Activated T-helper 9 cell treated with anti-CD3 and anti-CD28 coated beads, Interleukin-2, amount 50 U/mL, for 16 hours (primary cell): ENCODE results near the gene CABLES1.
"Not testable (repeated sequence)": the region's sequence is repeated elsewhere in the genome, so short reads cannot be mapped to it uniquely, and the experiment has no call there.

Experiments
- DNase-seq: peaks from one replicate; pipeline ENCODE4 v3.0.0-alpha.2; 2020; ENCODE audit warnings: low read depth

CABLES1 gene, protein sequence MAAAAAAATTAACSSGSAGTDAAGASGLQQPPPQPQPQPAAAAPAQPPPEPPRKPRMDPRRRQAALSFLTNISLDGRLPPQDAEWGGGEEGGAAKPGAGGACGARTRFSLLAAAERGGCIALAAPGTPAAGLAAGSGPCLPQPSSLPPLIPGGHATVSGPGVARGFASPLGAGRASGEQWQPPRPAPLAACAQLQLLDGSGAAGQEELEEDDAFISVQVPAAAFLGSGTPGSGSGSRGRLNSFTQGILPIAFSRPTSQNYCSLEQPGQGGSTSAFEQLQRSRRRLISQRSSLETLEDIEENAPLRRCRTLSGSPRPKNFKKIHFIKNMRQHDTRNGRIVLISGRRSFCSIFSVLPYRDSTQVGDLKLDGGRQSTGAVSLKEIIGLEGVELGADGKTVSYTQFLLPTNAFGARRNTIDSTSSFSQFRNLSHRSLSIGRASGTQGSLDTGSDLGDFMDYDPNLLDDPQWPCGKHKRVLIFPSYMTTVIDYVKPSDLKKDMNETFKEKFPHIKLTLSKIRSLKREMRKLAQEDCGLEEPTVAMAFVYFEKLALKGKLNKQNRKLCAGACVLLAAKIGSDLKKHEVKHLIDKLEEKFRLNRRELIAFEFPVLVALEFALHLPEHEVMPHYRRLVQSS

DNA sequence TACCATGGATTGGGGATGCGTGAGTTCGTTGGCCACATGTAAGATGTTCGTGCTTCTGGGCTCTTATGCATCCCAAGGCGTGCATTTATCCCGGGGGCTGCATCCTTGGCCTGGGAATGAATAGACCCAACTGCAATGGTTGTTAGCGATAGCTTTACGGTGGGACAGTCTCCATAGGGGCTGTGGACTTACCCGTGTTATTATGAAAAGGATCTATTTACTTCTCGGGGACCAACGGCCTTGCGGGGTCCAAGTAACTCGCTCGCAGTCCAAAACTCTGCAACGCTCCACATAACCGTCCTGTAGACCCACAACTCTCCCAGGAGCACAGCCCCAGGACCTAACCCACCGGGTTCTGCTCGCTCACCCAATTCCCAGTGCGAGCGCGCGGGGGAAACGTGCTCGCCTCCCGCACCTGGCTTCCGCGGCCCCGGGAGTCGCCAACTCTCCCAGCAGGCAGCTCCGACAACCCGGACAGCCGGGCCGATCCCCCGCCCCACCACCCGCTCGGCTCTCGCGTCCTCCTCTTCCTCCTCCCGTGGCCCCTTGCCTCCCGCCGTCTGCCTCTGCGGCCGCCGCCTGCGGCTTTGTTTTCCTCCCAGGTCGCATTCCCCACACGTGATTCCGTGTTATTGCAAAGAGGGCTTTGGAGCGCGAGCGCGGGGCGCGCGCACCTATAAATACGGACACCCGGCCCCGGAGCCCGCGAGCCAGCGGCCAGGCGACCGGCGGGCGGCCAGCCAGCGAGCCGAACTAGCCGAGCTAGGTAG, at the start of gene CABLES1:
Gene CABLES1, plus strand, starts transcription at position 706 of the 770 bp plus-strand sequence. CDS start 278 bp downstream, outside the sequence.
- DNase-seq: no peak

DNA sequence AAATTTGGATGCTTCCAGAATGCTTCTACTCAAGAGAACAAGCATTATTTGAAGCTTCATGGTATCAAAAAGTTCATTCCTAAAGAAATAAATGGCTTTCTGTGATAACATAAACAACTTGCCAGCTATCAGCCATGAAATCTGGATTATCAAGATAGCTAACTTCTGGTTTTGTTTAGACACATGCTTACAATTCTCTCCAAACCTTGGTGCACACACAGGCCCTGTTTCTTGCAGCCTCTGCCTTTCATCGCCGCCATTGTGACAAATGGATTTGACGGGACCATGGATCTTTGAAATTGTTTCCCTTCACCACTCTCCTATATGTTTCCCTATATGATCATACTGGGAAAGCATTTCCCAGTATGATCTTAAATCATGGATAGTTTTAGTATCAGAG, 47.9 kb upstream of the CABLES1 start:
- DNase-seq: no peak

DNA sequence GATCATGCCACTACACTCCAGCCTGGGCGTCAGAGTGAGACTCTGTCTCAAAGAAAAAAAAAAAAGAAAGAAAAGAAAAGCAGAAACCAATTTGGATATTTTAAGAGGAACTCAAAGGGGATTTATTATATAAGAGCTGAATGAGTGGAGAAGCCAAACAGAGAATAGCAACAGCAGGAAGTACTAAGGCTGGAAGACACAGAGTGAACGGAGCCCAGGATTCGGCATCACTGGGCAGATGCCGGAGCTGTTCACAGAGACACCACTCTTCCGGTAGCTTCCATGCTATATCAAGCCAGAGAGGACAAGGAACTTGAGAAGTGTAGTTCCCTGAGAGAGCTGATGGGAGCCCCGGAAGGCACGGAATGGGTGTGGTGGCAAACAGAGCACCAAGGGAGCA, 47.0 kb upstream of the CABLES1 start:
- DNase-seq: no peak

DNA sequence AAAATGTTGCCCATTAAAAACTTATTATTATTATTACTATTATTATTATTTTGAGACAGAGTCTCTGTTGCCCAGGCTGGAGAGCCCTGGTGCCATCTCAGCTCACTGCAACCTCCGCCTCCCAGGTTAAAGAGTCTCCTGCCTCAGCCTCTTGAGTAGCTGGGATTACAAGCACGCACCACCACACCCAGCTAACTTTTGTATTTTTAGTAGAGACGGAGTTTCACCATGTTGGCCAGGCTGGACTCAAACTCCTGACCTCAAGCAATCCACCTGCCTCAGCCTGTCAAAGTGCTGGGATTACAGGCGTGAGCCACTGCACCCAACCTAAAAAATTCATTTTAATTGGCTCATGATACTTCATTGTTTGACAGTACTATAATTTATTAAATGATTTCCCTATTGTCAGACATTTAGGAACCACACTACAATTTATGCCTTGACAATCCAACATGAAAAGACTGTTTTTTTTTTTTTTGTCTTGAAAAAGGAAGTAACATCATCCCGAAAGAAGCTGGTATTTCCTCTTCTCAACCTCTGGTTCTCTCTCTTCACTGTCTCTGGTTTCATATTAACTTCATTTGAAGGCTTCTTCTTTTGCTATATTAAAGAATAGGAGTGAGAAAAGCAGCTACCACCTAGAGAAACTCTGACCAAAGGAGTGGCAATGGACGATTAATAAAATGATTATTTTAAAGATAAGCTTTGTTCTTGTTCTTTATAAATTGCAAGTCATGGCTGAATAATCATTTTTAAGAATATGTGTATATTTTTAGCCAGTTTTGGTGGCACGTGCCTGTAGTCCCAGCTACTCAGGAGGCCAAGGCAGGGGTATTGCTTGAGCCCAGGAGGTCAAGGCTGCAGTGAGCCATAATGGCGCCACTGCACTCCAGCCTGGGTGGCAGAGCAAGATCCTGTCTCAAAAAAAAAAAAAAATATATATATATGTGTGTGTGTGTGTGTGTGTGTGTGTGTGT, 44.0 kb upstream of the CABLES1 start:
- DNase-seq: not testable (repeated sequence)

DNA sequence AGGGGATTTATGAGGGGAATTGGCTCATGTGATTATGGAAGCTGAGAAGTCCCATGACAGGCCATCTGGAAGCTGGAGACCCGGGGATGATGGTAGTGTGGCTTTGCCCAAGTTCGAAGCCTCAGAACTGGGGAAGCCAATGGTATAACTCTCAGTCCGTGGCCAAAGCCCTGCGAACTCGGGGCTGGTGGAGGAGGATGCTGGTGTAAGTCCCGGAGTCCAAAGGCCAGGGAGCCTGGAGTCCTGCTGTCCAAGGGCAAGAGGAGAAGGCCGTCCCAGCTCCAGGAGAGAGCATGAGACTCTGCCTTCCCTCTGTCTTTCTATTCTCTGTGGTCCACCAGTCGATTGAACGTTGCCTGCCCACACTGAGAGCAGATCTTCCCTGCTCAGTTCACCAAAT, 43.2 kb upstream of the CABLES1 start:
- no peak for DNase-seq

DNA sequence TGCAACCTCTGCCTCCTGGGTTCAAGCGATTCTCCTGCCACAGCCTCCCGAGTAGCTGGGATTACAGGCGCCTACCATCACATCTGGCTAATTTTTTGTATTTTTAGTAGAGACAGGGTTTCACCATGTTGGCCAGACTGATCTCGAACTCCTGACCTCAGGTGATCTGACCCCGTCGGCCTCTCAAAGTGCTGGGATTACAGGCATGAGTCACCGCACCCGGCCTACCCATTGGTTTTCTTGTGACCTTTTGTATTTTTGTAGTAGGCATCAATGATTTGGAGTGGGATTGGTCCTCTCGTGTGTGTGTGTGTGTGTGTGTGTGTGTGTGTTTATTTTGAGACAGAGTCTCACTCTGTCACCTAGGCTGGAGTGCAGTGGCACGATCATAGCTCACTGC, 42.2 kb upstream of the CABLES1 start:
- DNase-seq: not testable (repeated sequence)

DNA sequence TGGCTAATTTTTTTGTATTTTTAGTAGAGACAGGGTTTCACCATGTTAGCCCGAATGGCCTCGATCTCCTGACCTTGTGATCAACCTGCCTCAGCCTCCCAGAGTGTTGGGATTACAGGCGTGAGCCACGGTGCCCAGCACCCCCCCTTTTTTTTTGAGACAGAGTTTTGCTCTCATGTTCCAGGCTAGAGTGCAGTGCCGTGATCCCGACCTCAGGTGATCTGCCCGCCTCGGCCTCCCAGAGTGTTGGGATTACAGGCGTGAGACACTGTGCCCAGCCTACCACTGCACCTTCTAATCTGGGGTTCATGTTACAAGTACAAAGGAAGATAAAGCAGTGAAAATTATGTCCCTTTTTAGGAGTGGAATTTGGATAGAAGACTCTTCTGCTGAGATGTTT, 41.5 kb upstream of the CABLES1 start:
- no peak for DNase-seq

DNA sequence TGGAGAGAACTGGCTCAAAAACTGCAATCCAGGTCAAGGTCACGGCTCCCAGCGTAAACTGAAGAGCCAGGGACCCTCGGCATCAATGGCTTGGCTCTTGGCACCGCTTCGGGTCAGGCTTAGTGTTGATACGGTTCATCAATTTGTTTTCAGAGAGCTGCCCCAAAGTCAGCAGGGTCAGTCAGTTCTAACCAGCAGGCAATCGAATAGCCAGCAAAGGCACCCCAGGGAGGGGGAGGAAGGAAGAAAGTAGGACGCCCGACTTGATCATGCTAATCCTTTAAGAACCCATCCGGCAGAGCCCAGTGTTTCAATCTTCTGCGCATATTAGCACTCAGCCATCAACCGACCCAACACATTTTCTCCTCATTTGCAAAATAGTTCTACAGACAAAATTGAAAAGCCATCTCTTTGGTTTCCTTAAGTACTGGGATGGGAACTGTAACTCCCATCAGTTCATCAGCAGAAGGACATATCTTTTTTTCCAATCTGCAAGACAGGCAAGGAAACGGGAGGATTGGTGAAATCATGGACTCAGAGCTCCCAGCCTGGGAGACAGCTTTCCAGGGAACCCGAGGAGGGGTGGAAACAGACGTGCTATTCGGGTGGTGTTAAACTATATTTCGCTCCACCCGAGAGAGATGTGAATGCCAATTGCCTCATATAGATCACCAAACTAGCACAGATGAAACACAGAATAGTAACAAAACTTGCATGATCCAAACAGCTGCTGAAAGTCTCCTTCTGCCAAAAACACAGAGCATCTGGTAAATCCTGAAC, 40.7 kb upstream of the CABLES1 start:
- DNase-seq: no peak

DNA sequence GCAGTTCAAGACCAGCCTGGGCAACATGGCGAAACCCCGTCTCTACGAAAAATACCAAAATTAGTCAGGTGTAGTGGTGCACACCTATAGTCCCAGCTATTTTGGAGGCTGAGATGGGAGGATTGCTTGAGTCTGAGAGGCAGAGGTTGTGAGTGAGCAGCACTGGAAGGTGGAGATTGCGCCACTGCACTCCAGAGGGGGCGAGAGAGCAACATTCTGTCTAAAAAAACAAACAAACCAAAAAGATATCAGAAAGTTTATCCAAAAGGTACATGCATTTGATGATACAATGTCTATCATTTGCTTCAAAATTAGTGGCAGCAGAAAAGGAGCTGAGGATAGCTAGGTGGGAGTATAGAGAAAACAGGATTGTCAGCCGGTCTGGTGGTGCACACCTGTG, 39.8 kb upstream of the CABLES1 start:
- no peak for DNase-seq

DNA sequence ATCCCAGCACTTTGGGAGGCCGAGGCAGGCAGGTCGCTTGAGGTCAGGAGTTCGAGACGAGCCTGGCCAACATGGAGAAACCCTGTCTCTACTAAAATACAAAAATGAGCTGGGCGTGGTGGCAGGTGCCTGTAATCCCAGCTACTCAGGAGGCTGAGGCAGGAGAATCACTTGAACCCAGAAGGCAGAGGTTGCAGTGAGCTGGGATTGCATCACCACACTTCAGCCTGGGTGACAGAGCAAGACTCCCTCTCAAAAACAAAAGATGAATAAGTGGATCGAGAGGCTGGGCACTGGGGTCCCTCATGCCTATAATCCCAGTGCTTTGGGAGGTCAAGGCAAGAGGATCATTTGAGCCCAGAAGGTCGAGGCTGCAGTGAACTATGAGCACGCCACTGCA, 38.3 kb upstream of the CABLES1 start:
- DNase-seq: not testable (repeated sequence)

DNA sequence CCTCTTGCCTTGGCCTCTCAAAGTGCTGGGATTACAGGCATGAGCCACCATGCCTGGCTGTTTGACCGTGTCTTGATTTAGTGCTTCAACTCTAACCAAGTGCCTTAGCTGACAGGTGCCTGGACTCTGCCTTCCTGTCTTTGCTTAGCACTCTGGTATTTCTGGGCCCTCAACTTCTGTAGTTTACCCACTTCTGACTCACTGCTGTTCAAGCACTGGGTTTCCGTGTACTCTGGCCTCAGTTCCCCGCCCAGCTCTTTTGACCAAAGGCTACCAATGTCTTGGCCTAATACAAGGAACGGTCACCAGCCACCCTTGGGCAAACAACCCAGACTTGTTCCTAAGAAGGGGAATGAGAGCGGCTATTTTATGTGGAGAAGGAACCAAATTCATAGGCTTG, 35.7 kb upstream of the CABLES1 start:
- no peak for DNase-seq

DNA sequence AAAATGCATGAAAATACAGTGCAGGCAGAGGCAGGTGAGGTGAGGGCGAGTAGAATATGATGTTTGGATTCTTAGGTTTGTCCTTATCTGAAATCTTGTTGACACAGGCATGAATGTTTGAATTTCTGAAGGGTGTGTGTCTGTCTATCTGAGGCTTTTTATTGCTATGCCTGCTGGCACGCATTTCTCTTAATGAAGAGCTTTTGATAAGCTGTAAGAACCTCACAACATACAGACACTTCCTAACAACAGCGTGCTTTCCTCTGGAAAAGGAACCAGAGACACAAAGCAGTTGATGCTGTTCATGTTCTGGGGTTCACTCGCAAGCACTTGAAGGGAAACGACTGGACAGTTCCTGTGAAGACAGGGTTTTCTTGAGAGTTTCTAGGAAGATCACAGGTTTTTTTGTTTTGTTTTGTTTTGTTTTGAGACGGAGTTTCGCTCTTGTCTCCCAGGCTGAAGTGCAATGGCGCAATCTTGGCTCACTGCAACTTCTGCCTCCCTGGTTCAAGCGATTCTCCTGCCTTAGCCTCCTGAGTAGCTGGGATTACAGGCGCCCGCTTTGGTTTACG, 33.3 kb upstream of the CABLES1 start:
- no peak for DNase-seq

DNA sequence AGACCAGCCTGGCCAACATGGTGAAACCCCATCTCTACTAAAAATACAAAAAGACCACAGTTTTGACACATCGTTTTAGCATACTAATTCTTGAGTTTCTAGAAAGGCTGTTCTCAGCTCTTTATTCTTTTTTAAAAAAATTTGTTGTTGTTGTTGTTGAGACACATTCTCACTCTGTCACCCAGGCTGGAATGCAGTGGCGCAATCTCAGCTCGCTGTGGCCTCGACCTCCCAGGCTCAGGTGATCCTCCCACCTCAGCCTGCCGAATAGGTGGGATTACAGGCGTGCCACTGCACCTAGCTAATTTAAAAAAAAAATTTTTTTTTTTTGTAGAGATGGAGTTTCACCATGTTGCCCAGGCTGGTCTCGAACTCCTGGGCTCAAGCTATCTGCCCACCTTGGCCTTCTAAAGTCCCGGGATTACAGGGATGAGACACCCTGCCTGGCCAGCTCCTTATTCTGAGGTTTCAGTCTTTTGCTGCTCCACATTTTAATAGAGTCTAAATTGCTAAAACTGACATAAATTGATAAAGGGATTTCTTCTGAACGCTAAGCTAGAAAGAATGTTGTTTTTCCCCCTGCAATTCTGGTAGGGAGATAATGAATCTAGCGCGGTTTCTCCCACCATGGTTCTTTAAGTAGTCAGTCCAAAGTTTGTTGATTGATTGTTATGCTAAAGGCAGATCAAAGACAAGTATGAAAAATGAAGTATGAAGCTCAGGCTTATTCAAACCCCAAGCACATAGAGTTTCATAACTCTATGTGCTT, 32.6 kb upstream of the CABLES1 start:
- DNase-seq: no peak

DNA sequence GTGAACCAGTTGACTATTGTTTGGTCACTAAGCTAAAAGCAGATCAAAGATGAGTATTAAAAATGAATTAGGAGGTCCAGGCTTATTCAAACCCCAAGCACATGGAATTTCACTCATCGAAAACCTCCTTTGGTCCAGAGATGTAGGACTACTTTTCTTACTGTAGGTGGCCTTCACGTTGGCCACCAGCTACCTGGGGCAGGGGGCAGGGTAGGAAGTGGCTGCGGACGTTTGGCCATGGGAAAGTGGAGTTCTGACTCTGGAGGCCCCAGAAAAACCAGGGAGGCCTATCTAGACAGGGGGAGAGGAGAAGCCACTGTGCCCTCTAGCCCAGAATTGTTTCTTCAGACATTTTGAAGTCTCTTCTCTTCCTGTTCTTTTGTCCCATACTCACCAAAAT, 31.8 kb upstream of the CABLES1 start:
- no peak for DNase-seq

DNA sequence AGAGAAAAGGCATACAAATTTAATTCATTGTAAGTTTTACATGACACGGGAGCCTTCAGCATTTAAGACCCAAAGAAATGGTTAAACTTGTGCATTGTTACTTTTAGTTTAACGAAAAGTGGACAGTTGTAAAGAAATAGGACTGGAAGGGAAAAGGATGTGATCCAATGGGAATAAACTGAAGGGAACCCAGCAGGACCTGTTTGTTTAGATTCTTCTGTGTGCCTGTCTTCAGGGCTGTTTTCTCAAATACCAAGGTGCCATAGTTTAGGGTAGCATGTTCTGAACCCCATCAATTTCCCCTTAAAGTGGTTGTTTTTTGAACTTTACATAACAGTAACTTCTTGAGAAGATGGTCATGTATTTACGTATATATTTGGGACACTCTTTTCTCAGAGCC, 30.3 kb upstream of the CABLES1 start:
- DNase-seq: no peak

DNA sequence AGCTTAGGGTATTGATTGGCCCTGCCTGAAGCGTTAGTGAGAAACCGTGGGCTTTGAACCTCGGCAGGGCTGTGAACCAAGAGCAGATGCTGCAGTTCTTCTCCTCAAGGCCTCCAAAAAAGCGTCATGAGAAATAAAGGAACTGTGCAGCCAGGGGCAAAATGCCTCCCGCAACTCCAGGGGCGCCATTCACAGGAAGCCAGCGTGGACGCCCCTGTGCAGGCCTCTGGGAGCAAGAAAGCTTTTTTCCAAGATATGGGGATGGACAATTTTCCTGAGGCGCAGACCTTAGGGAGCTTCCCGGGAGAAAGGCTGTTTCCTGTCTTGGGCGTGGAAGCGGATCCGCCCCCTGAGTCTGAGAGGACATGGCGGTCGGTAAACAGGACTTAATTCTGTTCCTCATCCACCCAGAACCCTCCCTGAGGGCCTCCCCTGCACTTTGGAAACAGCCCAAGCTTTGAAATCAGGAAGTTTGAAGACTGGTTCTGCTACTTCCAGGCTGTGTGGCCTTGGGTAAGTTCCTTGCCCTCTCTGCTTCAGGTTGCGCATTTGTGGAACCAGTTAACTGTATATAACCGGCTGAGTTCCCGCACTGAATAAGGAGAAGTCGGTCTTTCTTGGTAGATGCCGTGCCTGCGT, 29.6 kb upstream of the CABLES1 start:
- no peak for DNase-seq

DNA sequence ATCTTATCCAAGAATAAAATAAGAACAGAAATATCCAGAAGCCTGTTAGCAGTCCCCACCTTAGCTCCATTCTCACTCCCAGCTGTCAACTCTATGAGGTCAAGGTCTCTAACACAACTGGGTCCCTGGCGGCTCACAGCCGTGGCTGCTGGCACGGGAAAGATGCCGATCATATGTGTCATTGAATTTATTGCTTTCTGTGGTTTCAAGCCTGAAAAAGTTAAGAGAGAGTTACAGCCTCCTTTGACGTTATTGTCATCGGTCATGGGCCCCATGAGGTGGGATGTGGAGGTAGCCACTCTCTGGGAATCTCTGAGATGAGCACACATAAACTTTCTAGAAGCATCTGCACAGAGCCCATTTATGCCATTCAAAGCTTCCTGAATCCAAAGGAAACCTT, 28.7 kb upstream of the CABLES1 start:
- no peak for DNase-seq

DNA sequence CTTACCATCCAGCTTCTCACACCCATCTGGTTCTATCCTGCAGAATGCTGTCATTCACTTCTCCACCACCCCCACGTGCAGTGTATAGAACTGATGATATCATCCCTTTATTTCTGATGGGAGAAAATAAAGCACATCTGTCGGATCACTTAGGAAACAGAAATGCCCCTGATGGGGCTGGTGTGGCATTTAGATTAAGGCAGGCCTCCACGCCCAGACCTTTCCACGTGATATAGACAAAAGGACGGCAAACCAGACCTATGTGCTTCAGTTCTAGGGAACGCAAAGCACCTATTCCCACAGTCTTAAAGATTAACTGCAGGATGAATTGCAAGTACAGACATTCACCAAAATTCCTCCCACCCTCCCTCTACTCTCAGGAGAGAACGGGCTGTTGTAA, 27.6 kb upstream of the CABLES1 start:
- DNase-seq: no peak

DNA sequence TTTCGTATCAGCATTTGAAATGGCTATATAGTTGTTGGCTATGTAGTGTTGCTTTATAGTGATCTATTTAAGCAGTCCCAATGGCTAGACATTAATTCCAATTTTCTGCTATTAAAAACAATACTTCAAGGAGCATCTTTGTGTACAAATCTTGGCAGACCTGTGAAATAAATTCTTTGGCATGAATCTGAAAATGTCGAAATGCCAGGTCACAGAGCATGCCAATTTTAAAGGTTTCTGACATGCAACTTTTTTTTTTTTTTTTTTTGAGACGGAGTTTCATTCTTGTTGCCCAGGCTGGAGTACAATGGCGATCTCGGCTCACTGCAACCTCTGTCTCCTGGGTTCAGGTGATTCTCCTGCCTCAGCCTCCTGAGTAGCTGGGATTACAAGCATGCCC, 26.8 kb upstream of the CABLES1 start:
- no peak for DNase-seq
